Lung (tissue), 12 donors: ENCODE results near the gene OPCML. TPM values are rescaled to one million over a fixed set of nuclear protein-coding genes. Genes with fewer than 3 reads are reported as not detected.

Source experiments
- ATAC-seq: fragments of 200-7000 bp; cut with Tn5 transposase; one replicate; pipeline ENCODE4 v1.9.1; 2020; ENCODE audit warnings: moderate number of reproducible peaks; ENCODE audit not compliant: insufficient read depth, low FRiP score
- DNase-seq, 3 donors: peaks; one replicate each; pipeline ENCODE4 v3.0.0-alpha.2; 2013 to 2017
- H3K27ac ChIP-seq, 2 donors: one replicate each; pipeline ENCODE4 v1.5.1; 2013; ENCODE audit warnings: mild to moderate bottlenecking in 2 of 2, moderate library complexity in 2 of 2, control low read depth in 1 of 2, inconsistent platforms in 1 of 2, low read depth in 1 of 2, low read length in 1 of 2
- H3K27me3 ChIP-seq, 3 donors: one replicate each; pipeline ENCODE4 v1.5.1; 2013; ENCODE audit warnings: low read length in 2 of 3; ENCODE audit not compliant: control insufficient read depth in 3 of 3, insufficient read depth in 3 of 3
- H3K36me3 ChIP-seq, 4 donors: one replicate each; pipeline ENCODE4 v1.5.1; 2013; ENCODE audit warnings: low read length in 4 of 4, mild to moderate bottlenecking in 1 of 4, moderate library complexity in 1 of 4; ENCODE audit not compliant: control insufficient read depth in 4 of 4, insufficient read depth in 4 of 4
- H3K4me1 ChIP-seq, 5 donors: one replicate each; pipeline ENCODE4 v1.5.1; 2013; ENCODE audit warnings: low read length in 5 of 5, mild to moderate bottlenecking in 2 of 5, moderate library complexity in 1 of 5; ENCODE audit not compliant: control insufficient read depth in 5 of 5, insufficient read depth in 5 of 5
- H3K4me3 ChIP-seq: one replicate; pipeline ENCODE4 v1.5.1; 2013; ENCODE audit warnings: mild to moderate bottlenecking, control low read depth, moderate library complexity
- H3K9ac ChIP-seq, 2 donors: one replicate each; pipeline ENCODE4 v1.5.1; 2013; ENCODE audit warnings: low read length in 2 of 2, control low read depth in 1 of 2; ENCODE audit not compliant: insufficient read depth in 1 of 2
- H3K9me3 ChIP-seq, 4 donors: one replicate each; pipeline ENCODE4 v1.5.1; 2013; ENCODE audit warnings: low read length in 3 of 4, mild to moderate bottlenecking in 1 of 4, moderate library complexity in 1 of 4; ENCODE audit not compliant: control insufficient read depth in 4 of 4, insufficient read depth in 3 of 4
- CTCF ChIP-seq: IDR thresholded peaks from 2 replicates; pipeline ENCODE4 v1.5.1; 2012; ENCODE audit warnings: mild to moderate bottlenecking; ENCODE audit errors: control extremely low read depth, extremely low read depth
- WGBS, 2 donors: extraction: QIAGEN DNeasy Blood & Tissue Kit; methylation state at CpG; one replicate each; pipeline ENCODE4 v1.1.7; 2013; 5-methylcytosine and 5-hydroxymethylcytosine counted together
- polyA plus RNA-seq, 2 donors: library from polyadenylated mRNA; stranded (reverse); fragments of 200-250 nt; gene quantifications; one replicate each; pipeline ENCODE4 v1.2.1, GENCODE V29; 2013
- total RNA-seq, 2 donors: library from RNA; depleted of rRNA in 1 of 2; stranded (reverse); fragments of >200 nt in 1 of 2; gene quantifications; one replicate each; pipeline ENCODE4 v1.2.1, GENCODE V29; 2014 to 2021
- donor health status: control.
- donor health status: control.
- donor health status: Bipolar disorder and iron deficiency.
- donor health status: healthy.
- donor health status: DM: yes; HTN: yes; CAD: no.

Gene OPCML
- total and polyA plus RNA-seq, 4 donors, result 0.49 to 0.74 TPM; not detected in 2

- DNase-seq (no peak), ATAC-seq (no peak)
- WGBS, 2 donors, result 62 to 72% methylated on average over 7 of the region's 7 CpGs
- Histone ChIP-seq H3K27me3 (peaks cover 0 to 4% (median 3%) of the 10 kb centered on the region in 3 donors), H3K36me3 (no peaks in the 10 kb centered on the region), H3K4me1 (peaks cover 0 to 14% (median 0%) of the 10 kb centered on the region in 5 donors), H3K27ac (peak overlapping the region in 1 of 2 donors; percentile 38), H3K9ac (no peak overlapping the region), H3K4me3 (no peak overlapping the region), H3K9me3 (peaks cover 0 to 2% (median 0%) of the 10 kb centered on the region in 4 donors)
- TF ChIP-seq CTCF, result no peak
These were observed 11.6 kb downstream of the OPCML start for GRCh38 chr11:133520707-133521106.

- TF ChIP-seq CTCF, result no peak
- peaks cover 0 to 14% (median 0%) of the 10 kb centered on the region in 5 donors for H3K4me1 ChIP-seq
- WGBS, 2 donors, result 69 to 82% methylated on average over 3 of the region's 3 CpGs
- no peak for DNase-seq
- H3K4me3 ChIP-seq, result no peak overlapping the region
- peaks cover 0 to 2% (median 0%) of the 10 kb centered on the region in 4 donors for H3K9me3 ChIP-seq
- no peaks in the 10 kb centered on the region for H3K36me3 ChIP-seq
- no peak overlapping the region for H3K9ac ChIP-seq
- ATAC-seq, result no peak
- H3K27me3 ChIP-seq, result peaks cover 0 to 3% (median 0%) of the 10 kb centered on the region in 3 donors
- no peak overlapping the region for H3K27ac ChIP-seq
These were observed 12.7 kb downstream of the OPCML start for GRCh38 chr11:133519560-133519959.

- peaks cover 0 to 3% (median 0%) of the 10 kb centered on the region in 3 donors for H3K27me3 ChIP-seq
- peaks cover 0 to 14% (median 0%) of the 10 kb centered on the region in 5 donors for H3K4me1 ChIP-seq
- no peak overlapping the region for H3K9ac ChIP-seq
- H3K9me3 ChIP-seq, result peaks cover 0 to 2% (median 0%) of the 10 kb centered on the region in 4 donors
- ATAC-seq (no peak), DNase-seq (no peak)
- WGBS, 2 donors, result 75 to 86% methylated on average over 7 of the region's 7 CpGs
- no peak overlapping the region for H3K4me3 ChIP-seq
- TF ChIP-seq CTCF, result no peak
- no peaks in the 10 kb centered on the region for H3K36me3 ChIP-seq
- H3K27ac ChIP-seq, result no peak overlapping the region
These were observed 13.5 kb downstream of the OPCML start for GRCh38 chr11:133518702-133519264.
